A673 (cell line): Measurements from ENCODE around the gene JOSD2.

ENCODE experiments used
- CTCF ChIP-seq: fragments of 300-800, 200-600 bp; sonication (generic); conservative IDR thresholded peaks from 2 replicates; pipeline ENCODE4 v1.5.1; 2017; ENCODE audit warnings: low read depth, mild to moderate bottlenecking, antibody characterized with exemption, low read length, moderate library complexity, mixed read lengths
- EZH2 ChIP-seq: fragments of 200-600 bp; sonication (generic); IDR thresholded peaks from 2 replicates; pipeline ENCODE4 v1.6.1; 2017; ENCODE audit warnings: borderline replicate concordance, low read depth, mild to moderate bottlenecking, mixed read lengths, antibody characterized with exemption, low read length; ENCODE audit not compliant: poor library complexity, severe bottlenecking

GRCh38 chr19:50481351-50482149 is 29.4 kb downstream of the JOSD2 start:
- TF ChIP-seq CTCF (no peak), EZH2 (no peak)
